ENCODE measurements around the gene FOXJ1.

FOXJ1 gene

GRCh38 chr17:76140661-76141211 is 309 bp downstream of the FOXJ1 start:
- DNase-seq (ENCODE audit: low read depth), result no peak

- DNase-seq (ENCODE audit: low read depth), result no peak
Measured at GRCh38 chr17:76139801-76140660, 1.0 kb downstream of the FOXJ1 start.

GRCh38 chr17:76138896-76139752 is 1.9 kb downstream of the FOXJ1 start:
- no peak for DNase-seq (ENCODE audit: low read depth)

- no peak for DNase-seq (ENCODE audit: low read depth)
Measured at GRCh38 chr17:76138234-76138895, 2.7 kb downstream of the FOXJ1 start.

- no peak for DNase-seq (ENCODE audit: low read depth)
Measured at GRCh38 chr17:76137351-76138233, 3.5 kb downstream of the FOXJ1 start.

GRCh38 chr17:76137001-76137350 is 4.1 kb downstream of the FOXJ1 start:
- no peak for DNase-seq (ENCODE audit: low read depth)

- no peak for DNase-seq (ENCODE audit: low read depth)
Measured at GRCh38 chr17:76136276-76137000, 4.6 kb downstream of the FOXJ1 start.

- DNase-seq (ENCODE audit: low read depth), result no peak
Measured at GRCh38 chr17:76135810-76136188, 5.2 kb downstream of the FOXJ1 start.

GRCh38 chr17:76134911-76135809 is 5.9 kb downstream of the FOXJ1 start:
- DNase-seq (ENCODE audit: low read depth), result no peak

- DNase-seq (ENCODE audit: low read depth), result no peak
Measured at GRCh38 chr17:76132574-76133338, 8.3 kb downstream of the FOXJ1 start.

GRCh38 chr17:76131692-76132573 is 9.1 kb downstream of the FOXJ1 start:
- DNase-seq (ENCODE audit: low read depth), result no peak

- no peak for DNase-seq (ENCODE audit: low read depth)
Measured at GRCh38 chr17:76131051-76131691, 9.9 kb downstream of the FOXJ1 start.

- DNase-seq (ENCODE audit: low read depth), result no peak
Measured at GRCh38 chr17:76130473-76130872, 10.6 kb downstream of the FOXJ1 start.

- DNase-seq (ENCODE audit: low read depth), result no peak
Measured at GRCh38 chr17:76125922-76126321, 15.1 kb downstream of the FOXJ1 start.

GRCh38 chr17:76125391-76125675 is 15.7 kb downstream of the FOXJ1 start:
- no peak for DNase-seq (ENCODE audit: low read depth)

- no peak for DNase-seq (ENCODE audit: low read depth)
Measured at GRCh38 chr17:76124582-76125390, 16.3 kb downstream of the FOXJ1 start.

Measured in HS-5 (cell line).